Measurements from ENCODE around the gene NPFF. TPM values are rescaled to one million over a fixed set of nuclear protein-coding genes. Genes with fewer than 3 reads are reported as not detected.

Gene NPFF
- total and polyA plus RNA-seq, 4 donors = not detected

- Histone ChIP-seq H3K27me3 (ENCODE audit: control insufficient read depth in 4 of 4, insufficient read depth in 4 of 4, low read length in 3 of 4) (no peaks in the 10 kb centered on the region), H3K36me3 (ENCODE audit: control insufficient read depth in 4 of 4, insufficient read depth in 3 of 4, low read depth in 1 of 4, low read length in 3 of 4) (peaks cover 3 to 37% (median 25%) of the 10 kb centered on the region in 4 donors), H3K9me3 (ENCODE audit: control insufficient read depth in 4 of 4, low read length in 3 of 4) (no peaks in the 10 kb centered on the region), H3K4me1 (ENCODE audit: control insufficient read depth in 4 of 4, insufficient read depth in 4 of 4, low read length in 3 of 4) (no peaks in the 10 kb centered on the region), H3K4me3 (ENCODE audit: low read depth in 1 of 3, low read length in 3 of 3) (no peak overlapping the region), H3K27ac (ENCODE audit: low read depth in 1 of 2, low read length in 2 of 2) (no peak overlapping the region), H3K9ac (ENCODE audit: low read depth in 1 of 2, low read length in 2 of 2) (no peak overlapping the region)
- no peak for DNase-seq (ENCODE audit: low spot score)
- 90% methylated on average over 10 of the region's 10 CpGs for WGBS
- TF ChIP-seq TAF1 (conservative IDR thresholded peaks at IDR 0.05) (no peak), RAD21 (IDR thresholded peaks at IDR 0.05) (no peak), CTCF (IDR thresholded peaks at IDR 0.05; ENCODE audit: low read depth, low read length, missing input control) (no peak), HNF4G (IDR thresholded peaks at IDR 0.05) (no peak), ATF3 (IDR thresholded peaks at IDR 0.05) (no peak), FOXA1 (IDR thresholded peaks at IDR 0.05) (no peak), YY1 (IDR thresholded peaks at IDR 0.05) (no peak), EGR1 (IDR thresholded peaks at IDR 0.05; ENCODE audit: low read depth in 2 of 2) (no peak), SP1 (IDR thresholded peaks at IDR 0.05) (no peak), GABPA (IDR thresholded peaks at IDR 0.05 in 1 of 2, conservative IDR thresholded peaks at IDR 0.05 in 1 of 2) (no peak), HNF4A (conservative IDR thresholded peaks at IDR 0.05) (no peak)
Observed at GRCh38 chr12:53484686-53485575, 22.4 kb downstream of the NPFF start.

GRCh38 chr12:53483979-53484377 is 23.3 kb downstream of the NPFF start:
- H3K27ac ChIP-seq (ENCODE audit: low read depth in 1 of 2, low read length in 2 of 2) = no peak overlapping the region
- H3K9me3 ChIP-seq (ENCODE audit: control insufficient read depth in 4 of 4, low read length in 3 of 4) = no peaks in the 10 kb centered on the region
- no peaks in the 10 kb centered on the region for H3K27me3 ChIP-seq (ENCODE audit: control insufficient read depth in 4 of 4, insufficient read depth in 4 of 4, low read length in 3 of 4)
- no peaks in the 10 kb centered on the region for H3K4me1 ChIP-seq (ENCODE audit: control insufficient read depth in 4 of 4, insufficient read depth in 4 of 4, low read length in 3 of 4)
- no peak for TF ChIP-seq RXRA (IDR thresholded peaks at IDR 0.05)
- no peak for TF ChIP-seq FOXA2 (IDR thresholded peaks at IDR 0.05)
- no peak for TF ChIP-seq ZBTB33 (IDR thresholded peaks at IDR 0.05)
- no peak for TF ChIP-seq HNF4G (IDR thresholded peaks at IDR 0.05)
- TF ChIP-seq REST (IDR thresholded peaks at IDR 0.05) = no peak
- TF ChIP-seq YY1 (IDR thresholded peaks at IDR 0.05) = no peak
- TF ChIP-seq CTCF (IDR thresholded peaks at IDR 0.05; ENCODE audit: low read depth, low read length, missing input control) = no peak
- no peak for TF ChIP-seq ATF3 (IDR thresholded peaks at IDR 0.05)
- no peak for TF ChIP-seq NR2F2 (IDR thresholded peaks at IDR 0.05)
- no peak for TF ChIP-seq RAD21 (IDR thresholded peaks at IDR 0.05)
- TF ChIP-seq GABPA (IDR thresholded peaks at IDR 0.05 in 1 of 2, conservative IDR thresholded peaks at IDR 0.05 in 1 of 2) = no peak
- TF ChIP-seq MAX (IDR thresholded peaks at IDR 0.05) = no peak
- TF ChIP-seq SP1 (IDR thresholded peaks at IDR 0.05) = no peak
- no peak overlapping the region for H3K4me3 ChIP-seq (ENCODE audit: low read depth in 1 of 3, low read length in 3 of 3)
- no peak overlapping the region for H3K9ac ChIP-seq (ENCODE audit: low read depth in 1 of 2, low read length in 2 of 2)
- WGBS = 94% methylated on average over 4 of the region's 4 CpGs
- H3K36me3 ChIP-seq (ENCODE audit: control insufficient read depth in 4 of 4, insufficient read depth in 3 of 4, low read depth in 1 of 4, low read length in 3 of 4) = peaks cover 4 to 46% (median 34%) of the 10 kb centered on the region in 4 donors
- DNase-seq (ENCODE audit: low spot score) = no peak

Measured in liver (tissue), 9 donors.